HG03159 (cell line): ENCODE measurements around the gene ROCK2.

Experiments used
- ATAC-seq: cut with Tn5 transposase; IDR thresholded peaks from one replicate; pipeline ENCODE4 v1.9.1; 2021; ENCODE audit warnings: mild to moderate bottlenecking, moderate library complexity; ENCODE audit not compliant: unreplicated experiment

The ROCK2 gene

DNA sequence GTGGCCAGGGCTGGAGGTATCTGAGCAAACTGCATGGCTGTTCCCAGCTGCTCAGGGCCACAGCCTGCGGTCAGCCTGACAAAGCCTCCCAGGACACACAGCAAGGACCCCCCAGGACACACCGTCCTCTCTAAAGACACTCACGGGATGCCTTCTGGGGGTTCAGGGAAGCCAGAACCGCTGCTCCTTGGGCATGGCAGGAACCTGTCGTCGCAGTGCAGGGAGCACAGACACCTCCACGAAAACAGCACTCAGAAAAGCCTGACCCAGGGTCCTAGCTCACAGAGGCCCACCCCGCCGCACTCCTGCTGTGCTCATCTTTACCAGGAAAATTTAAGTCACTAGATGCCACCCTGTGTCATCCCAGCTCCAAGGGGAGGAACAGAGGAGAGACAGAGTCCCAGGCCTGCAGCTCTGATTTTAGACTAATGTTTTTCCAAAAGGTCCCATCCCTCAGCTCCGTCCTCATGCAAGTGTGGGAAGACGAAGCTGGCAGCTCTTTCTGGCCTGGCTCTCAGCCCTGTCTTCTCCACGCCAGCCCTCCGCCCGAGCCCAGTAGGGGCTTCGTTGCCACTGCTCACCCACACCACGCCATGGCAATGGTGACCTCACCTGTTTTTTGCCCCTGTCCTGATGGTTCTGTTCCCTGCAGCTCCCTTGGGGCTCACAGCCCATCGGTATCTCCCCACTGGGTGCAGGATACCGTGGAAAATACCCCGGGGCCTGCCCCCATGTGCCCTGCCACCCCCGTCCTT, 213.1 kb downstream of the ROCK2 start:
- ATAC-seq, result no peak
